GM21737 (cell line): Measurements from ENCODE around the gene HAVCR2.

Experiments
- ATAC-seq: cut with Tn5 transposase; IDR thresholded peaks from one replicate; pipeline ENCODE4 v1.9.1; 2021; ENCODE audit warnings: mild to moderate bottlenecking, moderate library complexity; ENCODE audit not compliant: unreplicated experiment

HAVCR2 gene

GRCh38 chr5:157108976-157109375 lies at the start of gene HAVCR2:
Gene HAVCR2, minus strand, starts transcription at chr5:157109044. Its CDS starts 61 bp downstream, at chr5:157108983.
- peak; percentile 80 for ATAC-seq

GRCh38 chr5:157157293-157157891 lies 48.5 kb upstream of the HAVCR2 start:
- ATAC-seq = no peak

- no peak for ATAC-seq
These were observed 46.5 kb upstream of the HAVCR2 start for GRCh38 chr5:157155297-157155696.

GRCh38 chr5:157150995-157151394 lies 42.2 kb upstream of the HAVCR2 start:
- ATAC-seq = no peak

- ATAC-seq = no peak
These were observed 40.1 kb upstream of the HAVCR2 start for GRCh38 chr5:157148734-157149615.

- peak; percentile 36 for ATAC-seq
These were observed 34.5 kb upstream of the HAVCR2 start for GRCh38 chr5:157143127-157143971.

GRCh38 chr5:157142317-157143126 lies 33.7 kb upstream of the HAVCR2 start, which contains the start of gene MED7:
Gene MED7, minus strand, starts transcription at chr5:157142865. Its CDS starts 3,434 bp downstream, at chr5:157139431.
- peak; percentile 100 for ATAC-seq

- no peak for ATAC-seq
These were observed 28.8 kb upstream of the HAVCR2 start for GRCh38 chr5:157137691-157138090.

- no peak for ATAC-seq
These were observed 23.4 kb upstream of the HAVCR2 start for GRCh38 chr5:157132281-157132612.

GRCh38 chr5:157130925-157131324 lies 22.1 kb upstream of the HAVCR2 start:
- no peak for ATAC-seq

- ATAC-seq = no peak
These were observed 12.9 kb upstream of the HAVCR2 start for GRCh38 chr5:157121709-157122108.

- no peak for ATAC-seq
These were observed 11.3 kb upstream of the HAVCR2 start for GRCh38 chr5:157120102-157120501.

- no peak for ATAC-seq
These were observed 7.7 kb upstream of the HAVCR2 start for GRCh38 chr5:157116483-157116954.

- ATAC-seq = no peak
These were observed 6.7 kb upstream of the HAVCR2 start for GRCh38 chr5:157115502-157115901.

- ATAC-seq = no peak
These were observed 6.2 kb upstream of the HAVCR2 start for GRCh38 chr5:157115012-157115411.

- no peak for ATAC-seq
These were observed 4.2 kb upstream of the HAVCR2 start for GRCh38 chr5:157113002-157113401.

GRCh38 chr5:157109744-157110143 lies 900 bp upstream of the HAVCR2 start:
- ATAC-seq = peak; percentile 65

- no peak for ATAC-seq
These were observed 1.3 kb downstream of the HAVCR2 start for GRCh38 chr5:157107508-157107907.

GRCh38 chr5:157106630-157107461 lies 2.0 kb downstream of the HAVCR2 start:
- no peak for ATAC-seq
